Activated CD4-positive, CD25-positive, alpha-beta regulatory T cell treated with anti-CD3 and anti-CD28 coated beads, Interleukin-2, amount 50 U/mL, for 24 hours (primary cell): ENCODE results near the gene CDC14A.
A peak's percentile ranks its signal among the peaks of the same experiment; 100 is the strongest.

Experiments used
- ATAC-seq, 2 donors: fragments of 150-1000 bp; cut with Tn5 transposase; one replicate each; pipeline ENCODE4 v1.10.0; 2021; ENCODE audit warnings: mild to moderate bottlenecking in 1 of 2, moderate library complexity in 1 of 2

Gene CDC14A

GRCh38 chr1:100542285-100542684 is 190.0 kb downstream of the CDC14A start:
- ATAC-seq: no peak

- ATAC-seq: peak; percentile 51 to 55
Measured at GRCh38 chr1:100543640-100544039, 191.3 kb downstream of the CDC14A start.

- no peak for ATAC-seq
Measured at GRCh38 chr1:100544791-100545190, 192.5 kb downstream of the CDC14A start.

- ATAC-seq: no peak
Measured at GRCh38 chr1:100545855-100546254, 193.5 kb downstream of the CDC14A start.

- ATAC-seq: no peak
Measured at GRCh38 chr1:100552031-100552430, 199.7 kb downstream of the CDC14A start.

- ATAC-seq: no peak
Measured at GRCh38 chr1:100552922-100553321, 200.6 kb downstream of the CDC14A start.

- ATAC-seq: no peak
Measured at GRCh38 chr1:100556181-100556580, 203.9 kb downstream of the CDC14A start.

GRCh38 chr1:100556925-100557605 is 204.8 kb downstream of the CDC14A start:
- no peak for ATAC-seq

GRCh38 chr1:100557606-100557953 is 205.3 kb downstream of the CDC14A start:
- ATAC-seq: no peak

GRCh38 chr1:100565533-100565932 is 213.2 kb downstream of the CDC14A start:
- no peak for ATAC-seq

GRCh38 chr1:100565937-100566699 is 213.8 kb downstream of the CDC14A start:
- ATAC-seq: no peak

GRCh38 chr1:100567062-100567461 is 214.8 kb downstream of the CDC14A start:
- ATAC-seq: no peak
